Fibroblast of mammary gland (primary cell): ENCODE results near the gene FAM221A.

Experiments
- DNase-seq: peaks from one replicate; pipeline ENCODE4 v3.0.0-alpha.2; 2010; ENCODE audit warnings: low read depth
- H3K4me3 ChIP-seq: 2 replicates; pipeline ENCODE4 v1.5.1; 2011; ENCODE audit warnings: low read depth, mild to moderate bottlenecking, low read length, moderate library complexity; ENCODE audit not compliant: control insufficient read depth
- TF ChIP-seq, protein P1 (sequence below): conservative IDR thresholded peaks from 2 replicates; pipeline ENCODE4 v1.5.1; 2011; ENCODE audit warnings: low read depth, low read length, inconsistent platforms; ENCODE audit not compliant: control insufficient read depth, insufficient read depth

Gene FAM221A

GRCh38 chr7:23679898-23680413, at the start of gene FAM221A:
Gene FAM221A (plus strand): TSS chr7:23680199. CDS start chr7:23680219, 20 bp downstream.
- TF ChIP-seq, protein P1, sequence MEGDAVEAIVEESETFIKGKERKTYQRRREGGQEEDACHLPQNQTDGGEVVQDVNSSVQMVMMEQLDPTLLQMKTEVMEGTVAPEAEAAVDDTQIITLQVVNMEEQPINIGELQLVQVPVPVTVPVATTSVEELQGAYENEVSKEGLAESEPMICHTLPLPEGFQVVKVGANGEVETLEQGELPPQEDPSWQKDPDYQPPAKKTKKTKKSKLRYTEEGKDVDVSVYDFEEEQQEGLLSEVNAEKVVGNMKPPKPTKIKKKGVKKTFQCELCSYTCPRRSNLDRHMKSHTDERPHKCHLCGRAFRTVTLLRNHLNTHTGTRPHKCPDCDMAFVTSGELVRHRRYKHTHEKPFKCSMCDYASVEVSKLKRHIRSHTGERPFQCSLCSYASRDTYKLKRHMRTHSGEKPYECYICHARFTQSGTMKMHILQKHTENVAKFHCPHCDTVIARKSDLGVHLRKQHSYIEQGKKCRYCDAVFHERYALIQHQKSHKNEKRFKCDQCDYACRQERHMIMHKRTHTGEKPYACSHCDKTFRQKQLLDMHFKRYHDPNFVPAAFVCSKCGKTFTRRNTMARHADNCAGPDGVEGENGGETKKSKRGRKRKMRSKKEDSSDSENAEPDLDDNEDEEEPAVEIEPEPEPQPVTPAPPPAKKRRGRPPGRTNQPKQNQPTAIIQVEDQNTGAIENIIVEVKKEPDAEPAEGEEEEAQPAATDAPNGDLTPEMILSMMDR = peak; percentile 40
- peak within 1 kb of the TSS; percentile 55 for H3K4me3 ChIP-seq
- DNase-seq = peak; percentile 57

GRCh38 chr7:23633417-23633816, 46.6 kb upstream of the FAM221A start:
- no peak overlapping the region for H3K4me3 ChIP-seq
- TF ChIP-seq, protein P1 = no peak
- no peak for DNase-seq

DNA sequence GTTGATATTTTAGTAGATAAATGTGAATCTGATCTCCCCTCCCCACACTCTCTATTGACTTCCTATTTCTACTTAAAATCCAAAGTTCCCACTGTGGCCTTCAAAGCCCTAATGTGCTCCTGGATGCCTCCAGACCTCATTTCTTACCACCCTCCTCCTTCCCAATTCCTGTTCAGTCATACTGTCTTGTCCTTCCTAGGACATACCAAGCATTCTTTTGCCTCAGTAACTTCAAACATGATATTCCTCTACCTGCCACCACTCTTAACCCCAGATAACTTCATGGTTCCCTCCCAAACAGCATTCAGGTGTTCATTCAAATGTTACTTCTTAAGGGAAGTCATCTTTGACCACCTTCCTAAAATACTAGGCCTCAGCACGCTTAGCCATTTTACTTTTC, 34.2 kb upstream of the FAM221A start:
- TF ChIP-seq, protein P1 = no peak
- no peak overlapping the region for H3K4me3 ChIP-seq
- no peak for DNase-seq

GRCh38 chr7:23653942-23654341, 26.1 kb upstream of the FAM221A start:
- no peak overlapping the region for H3K4me3 ChIP-seq
- TF ChIP-seq, protein P1 = no peak
- DNase-seq = no peak

- TF ChIP-seq, protein P1 = peak; percentile 50
- peak; percentile 43 for DNase-seq
- no peak overlapping the region for H3K4me3 ChIP-seq
These were observed 25.5 kb upstream of the FAM221A start for GRCh38 chr7:23654508-23654907.

DNA sequence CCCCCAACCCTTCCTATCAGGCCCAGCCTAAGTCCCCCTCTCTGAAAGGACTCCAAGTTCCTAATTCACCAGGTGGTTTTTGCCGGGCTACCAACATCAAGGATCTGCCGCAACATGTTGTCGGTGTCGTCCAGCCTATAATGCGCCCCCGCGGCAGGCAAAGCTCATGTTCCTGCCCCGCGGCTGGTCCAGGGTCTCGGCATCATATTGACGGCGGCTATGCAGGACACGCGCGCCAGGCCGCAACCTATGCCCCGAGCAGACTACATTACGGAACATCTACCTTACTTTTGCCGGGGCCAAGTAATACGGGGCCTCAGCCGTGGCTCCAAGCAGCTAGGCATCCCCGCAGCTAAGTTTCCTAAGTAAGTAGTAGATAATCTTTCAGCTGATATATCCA, 24.6 kb upstream of the FAM221A start:
- DNase-seq = no peak
- no peak overlapping the region for H3K4me3 ChIP-seq
- TF ChIP-seq, protein P1 = no peak

DNA sequence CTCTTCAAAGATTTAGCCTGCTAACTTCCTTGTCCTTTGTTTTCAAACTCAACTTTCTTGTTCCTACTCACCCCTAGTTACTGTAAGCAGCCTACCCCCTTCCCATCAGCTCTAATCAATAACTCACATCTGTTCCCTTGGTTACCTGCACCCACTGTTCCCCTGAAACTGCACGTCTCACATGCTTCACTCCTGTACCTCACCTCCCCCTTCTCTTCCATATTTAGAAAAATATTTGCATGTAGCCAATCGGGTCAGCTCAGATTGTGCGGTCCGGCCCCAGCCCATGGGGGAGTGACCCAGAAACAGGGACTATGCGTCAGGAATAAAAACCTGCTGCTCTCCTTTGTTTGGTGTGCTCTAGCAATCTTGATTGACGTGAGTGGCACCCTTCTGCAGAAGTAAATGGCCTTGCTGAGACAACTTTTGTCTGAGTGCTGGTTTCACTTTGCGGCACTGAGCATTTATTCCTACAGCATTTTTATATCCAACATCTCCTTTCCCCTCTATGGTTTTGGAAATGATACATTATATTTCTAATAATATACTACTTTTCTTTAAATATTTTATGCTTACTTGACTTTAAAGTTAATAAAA, 21.1 kb upstream of the FAM221A start:
- TF ChIP-seq, protein P1 = no peak
- no peak overlapping the region for H3K4me3 ChIP-seq
- no peak for DNase-seq
